ENCODE data around the gene ZNF670.
"Not testable (repeated sequence)": the region's sequence is repeated elsewhere in the genome, so short reads cannot be mapped to it uniquely, and the experiment has no call there.

The ZNF670 gene
- total RNA-seq: 1.2 to 6.5 (median 3.0) reads per million in 18 experiments

DNA sequence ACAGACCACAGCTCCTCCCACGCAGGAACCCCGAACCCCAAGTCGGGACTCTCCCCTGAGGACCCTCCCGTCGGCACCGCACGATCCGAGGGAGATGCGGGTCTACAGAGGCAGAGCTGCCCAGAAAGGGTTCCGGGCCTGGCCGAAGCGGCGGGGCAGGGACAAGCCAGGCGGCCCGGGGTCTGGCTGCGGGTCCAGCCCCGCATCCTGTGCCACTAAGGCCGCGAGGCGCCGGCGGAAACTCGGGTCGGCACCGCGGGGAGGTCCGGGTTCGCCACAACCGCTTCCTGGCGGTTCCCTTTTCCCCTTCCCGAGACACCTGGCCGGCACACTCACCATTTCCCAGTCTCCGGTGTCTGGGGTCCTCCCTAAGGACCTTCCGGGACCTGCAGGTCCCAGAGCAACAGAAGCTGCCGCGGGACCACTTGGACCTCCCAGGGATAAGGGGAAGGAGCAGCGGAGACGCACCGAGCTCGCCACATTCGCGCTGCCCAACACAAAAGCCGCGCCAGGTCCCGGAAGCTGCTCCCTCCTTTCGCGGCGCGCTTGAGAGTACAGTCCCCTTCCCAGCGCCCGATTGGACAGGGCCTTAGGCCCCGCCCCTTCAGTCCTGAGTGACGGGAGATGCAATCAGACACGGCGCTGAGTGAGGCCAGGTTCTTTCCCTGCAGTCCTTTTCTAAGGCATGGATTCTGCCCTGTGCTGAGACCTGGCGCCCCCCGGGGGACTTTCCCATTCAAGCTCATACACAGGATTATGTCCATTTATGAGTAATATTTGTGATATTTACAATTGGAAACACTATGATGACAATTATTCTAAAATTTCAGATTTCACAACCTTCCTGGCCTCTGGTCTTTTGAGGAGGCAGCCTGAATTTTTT lies at the start of gene ZNF670:
TSS of gene ZNF670 (minus strand) at position 554 of the 883 bp plus-strand sequence. CDS start at position 339, 215 bp downstream.
- DNase-seq: peak; percentile 92 to 93

DNA sequence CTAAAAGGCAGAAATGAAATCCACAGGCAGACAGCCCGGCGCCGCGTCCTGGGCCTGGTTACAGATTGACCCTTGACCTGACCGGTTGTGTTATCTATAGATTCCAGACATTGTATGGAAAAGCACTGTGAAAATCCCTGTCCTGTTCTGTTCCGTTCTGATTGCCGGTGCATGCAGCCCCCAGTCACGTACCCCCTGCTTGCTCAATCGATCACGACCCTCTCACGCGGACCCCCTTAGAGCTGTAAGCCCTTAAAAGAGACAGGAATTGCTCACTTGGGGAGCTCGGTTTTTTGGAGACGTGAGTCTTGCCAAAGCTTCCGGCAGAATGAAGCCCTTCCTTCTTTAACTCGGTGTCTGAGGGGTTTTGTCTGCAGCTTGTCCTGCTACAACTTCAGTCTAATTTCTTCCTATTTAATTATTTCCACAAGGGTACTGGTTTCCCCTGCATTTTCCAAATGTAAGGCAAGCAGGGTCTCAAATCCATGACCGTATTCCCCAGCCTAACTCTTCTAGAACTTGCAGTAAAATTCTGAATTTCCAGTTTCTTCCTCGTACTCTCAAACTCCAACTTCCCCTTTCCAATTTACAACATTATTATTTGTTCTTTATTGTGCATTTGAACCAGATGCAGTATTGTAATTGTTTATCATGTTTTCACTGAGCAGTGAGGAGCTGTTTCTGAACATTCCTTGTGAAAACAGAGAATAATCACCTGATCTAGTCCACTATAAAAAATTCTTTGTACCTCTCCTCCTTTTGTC lies 49.1 kb upstream of the ZNF670 start:
- DNase-seq: peak in 1 of 2 donors; percentile 13

DNA sequence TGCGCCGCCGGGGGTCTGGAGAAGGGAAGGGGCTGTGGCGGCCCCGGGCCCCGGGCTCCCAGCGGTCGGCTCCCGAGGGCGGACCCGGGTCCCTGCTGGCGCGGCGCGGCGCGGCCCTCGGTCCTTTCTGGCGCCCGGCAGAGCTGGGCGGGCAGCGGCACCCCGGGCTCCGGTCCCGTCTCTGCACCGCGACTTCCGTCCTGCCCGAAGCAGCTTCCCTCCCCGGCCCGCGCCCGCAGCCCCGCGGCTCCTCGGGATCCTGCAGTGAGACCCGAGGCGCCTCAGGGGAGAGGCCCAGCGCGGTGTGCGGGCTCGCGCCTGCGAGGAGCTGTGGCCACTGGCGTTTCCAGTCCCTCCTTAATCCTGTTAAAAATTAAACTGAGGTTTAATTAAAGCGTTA lies 48.0 kb upstream of the ZNF670 start:
- not testable (repeated sequence) for DNase-seq

DNA sequence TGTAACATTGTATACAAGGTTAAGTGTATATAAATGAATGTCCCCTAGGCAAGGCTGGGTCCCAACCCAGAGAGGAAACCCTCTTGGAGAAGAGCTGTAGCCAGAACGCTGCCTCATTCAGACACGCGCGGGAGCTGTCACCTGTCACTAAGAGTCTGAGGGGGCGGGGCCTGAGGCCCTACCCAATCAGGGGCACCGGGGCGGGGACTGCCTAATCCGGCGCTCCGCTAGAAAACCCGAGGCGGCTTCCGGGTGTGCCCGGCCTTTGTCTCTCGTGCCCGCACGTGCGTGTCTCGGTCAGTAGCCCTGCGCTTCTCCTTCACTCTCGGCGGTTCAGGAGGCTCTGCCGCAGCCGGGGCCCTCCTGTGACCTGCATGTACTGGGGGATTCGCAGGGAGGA lies 47.6 kb upstream of the ZNF670 start:
- not testable (repeated sequence) for DNase-seq

DNA sequence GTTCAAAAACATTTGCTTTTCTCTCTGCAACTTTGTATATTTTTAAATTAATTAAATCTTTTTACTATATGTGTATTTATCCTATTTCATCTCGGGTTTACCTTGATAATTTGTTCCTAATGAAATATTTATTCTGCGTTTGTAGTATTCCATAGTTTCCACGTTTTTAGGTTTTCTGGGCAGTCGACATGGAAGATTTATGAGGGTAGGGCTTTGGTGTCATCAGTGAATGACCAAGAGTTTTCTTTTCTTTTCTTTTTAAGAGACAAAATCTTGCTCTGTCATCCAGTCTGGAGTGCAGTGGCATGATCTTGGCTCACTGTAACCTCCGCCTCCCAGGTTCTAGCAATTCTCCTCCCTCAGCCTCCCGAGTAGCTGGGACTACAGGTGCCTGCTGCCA lies 42.8 kb upstream of the ZNF670 start:
- no peak for DNase-seq

DNA sequence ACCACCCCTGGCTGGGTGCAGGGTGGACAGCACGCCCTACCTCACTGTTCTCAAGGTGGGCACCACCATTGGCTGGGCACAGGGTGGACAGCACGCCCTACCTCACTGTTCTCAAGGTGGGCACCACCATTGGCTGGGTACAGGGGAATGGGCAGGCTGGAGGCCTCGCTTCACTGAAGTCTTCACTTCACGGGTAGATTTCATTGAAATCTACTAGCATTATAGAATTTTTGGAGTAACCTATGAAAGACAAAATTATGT lies 41.7 kb upstream of the ZNF670 start:
- not testable (repeated sequence) for DNase-seq

DNA sequence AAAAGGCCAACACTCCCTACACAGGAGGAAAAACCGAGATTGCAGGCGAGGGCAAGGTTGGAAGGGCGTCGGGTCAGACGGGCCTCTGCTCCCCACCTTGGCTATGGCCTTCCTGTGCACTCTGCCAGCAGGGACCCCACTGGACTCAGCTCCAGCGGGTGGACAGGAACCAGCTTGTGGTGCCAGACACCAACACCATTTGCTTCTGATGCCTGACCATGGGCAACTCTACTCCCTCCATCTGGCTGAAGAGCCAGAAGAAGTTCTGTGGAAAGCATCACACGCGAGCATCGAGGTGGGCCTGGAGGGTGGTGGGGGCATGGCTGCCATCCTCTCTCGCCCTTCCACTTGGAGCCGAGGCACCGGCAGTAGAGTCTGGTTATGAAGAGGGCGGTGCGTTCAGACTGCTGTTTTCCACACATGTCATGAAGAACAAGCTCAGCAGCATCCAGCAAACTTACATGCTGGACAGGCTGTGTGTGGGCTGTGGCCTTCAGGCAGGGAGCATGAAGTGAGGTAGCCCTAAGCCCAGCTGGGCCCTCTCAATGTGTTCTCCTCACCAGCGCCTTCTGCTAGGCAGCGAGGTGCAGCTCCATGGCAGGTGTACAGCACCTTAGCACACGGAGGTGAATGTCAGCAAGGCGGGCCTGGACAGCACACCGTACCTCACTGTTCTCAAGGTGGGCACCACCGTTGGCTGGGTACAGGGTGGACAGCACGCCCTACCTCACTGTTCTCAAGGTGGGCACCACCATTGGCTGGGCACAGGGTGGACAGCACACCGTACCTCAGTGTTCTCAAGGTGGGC lies 41.2 kb upstream of the ZNF670 start:
- no peak for DNase-seq

DNA sequence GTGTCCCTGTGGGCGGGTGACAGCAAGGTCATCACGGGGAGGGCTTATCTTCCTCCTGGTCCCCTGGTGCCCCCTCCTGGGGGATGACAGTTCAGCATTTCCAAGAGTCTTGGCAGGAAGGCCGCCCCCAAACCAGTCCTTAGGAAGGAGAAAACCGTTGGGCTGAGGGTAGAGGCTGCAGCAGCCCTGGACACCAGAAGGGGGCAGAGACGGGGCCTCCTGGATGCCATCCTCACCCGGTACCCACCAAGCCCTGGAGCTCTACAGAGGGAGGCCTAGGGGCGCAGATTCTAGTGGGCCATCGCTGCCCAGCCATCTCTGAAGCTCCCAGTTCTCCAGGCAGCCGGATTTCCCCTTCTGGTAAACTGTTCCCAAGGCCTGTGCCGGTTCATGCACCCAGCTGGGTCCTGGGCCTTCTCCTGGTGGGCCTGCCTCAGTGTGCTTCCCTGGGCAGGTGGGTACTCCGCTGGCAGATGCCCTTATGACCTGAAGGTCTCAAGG lies 40.4 kb upstream of the ZNF670 start:
- no peak for DNase-seq

DNA sequence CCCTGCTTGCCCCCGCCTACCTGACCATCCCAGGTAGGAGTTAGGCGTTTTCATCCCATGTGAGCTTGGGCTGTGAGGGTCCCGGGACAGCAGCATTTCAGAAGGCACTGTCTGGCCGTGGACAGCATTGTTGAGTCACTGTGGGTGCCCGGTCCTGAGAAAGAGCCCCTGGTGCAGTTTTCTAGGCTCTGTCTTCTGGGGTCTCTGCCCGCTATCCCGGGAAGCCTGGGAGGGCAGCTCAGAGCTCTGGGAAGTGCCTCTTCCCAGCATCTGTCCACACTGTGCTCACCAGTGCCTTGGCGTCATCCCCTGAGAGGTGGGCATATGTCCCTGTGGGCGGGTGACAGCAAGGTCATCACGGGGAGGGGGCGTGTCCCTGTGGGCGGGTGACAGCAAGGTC lies 36.9 kb upstream of the ZNF670 start:
- no peak for DNase-seq

DNA sequence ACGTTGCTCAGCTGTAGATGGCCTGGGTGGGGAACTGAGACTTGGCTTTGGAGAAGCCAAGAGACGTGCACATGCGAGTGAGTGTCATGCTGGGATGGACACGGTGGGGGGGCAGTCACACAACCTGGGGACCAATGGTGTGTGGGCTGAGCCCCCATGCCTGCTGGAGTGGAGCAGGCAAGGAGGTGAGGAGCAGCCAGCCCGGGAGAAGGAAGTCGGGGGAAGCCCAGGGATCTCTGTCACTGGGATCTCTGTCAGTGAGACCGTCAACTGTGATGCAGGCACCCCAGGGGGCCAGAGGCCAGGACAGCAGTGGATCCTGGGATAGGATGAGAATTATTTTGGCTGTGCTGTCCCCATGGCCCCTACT lies 36.5 kb upstream of the ZNF670 start:
- DNase-seq: no peak

DNA sequence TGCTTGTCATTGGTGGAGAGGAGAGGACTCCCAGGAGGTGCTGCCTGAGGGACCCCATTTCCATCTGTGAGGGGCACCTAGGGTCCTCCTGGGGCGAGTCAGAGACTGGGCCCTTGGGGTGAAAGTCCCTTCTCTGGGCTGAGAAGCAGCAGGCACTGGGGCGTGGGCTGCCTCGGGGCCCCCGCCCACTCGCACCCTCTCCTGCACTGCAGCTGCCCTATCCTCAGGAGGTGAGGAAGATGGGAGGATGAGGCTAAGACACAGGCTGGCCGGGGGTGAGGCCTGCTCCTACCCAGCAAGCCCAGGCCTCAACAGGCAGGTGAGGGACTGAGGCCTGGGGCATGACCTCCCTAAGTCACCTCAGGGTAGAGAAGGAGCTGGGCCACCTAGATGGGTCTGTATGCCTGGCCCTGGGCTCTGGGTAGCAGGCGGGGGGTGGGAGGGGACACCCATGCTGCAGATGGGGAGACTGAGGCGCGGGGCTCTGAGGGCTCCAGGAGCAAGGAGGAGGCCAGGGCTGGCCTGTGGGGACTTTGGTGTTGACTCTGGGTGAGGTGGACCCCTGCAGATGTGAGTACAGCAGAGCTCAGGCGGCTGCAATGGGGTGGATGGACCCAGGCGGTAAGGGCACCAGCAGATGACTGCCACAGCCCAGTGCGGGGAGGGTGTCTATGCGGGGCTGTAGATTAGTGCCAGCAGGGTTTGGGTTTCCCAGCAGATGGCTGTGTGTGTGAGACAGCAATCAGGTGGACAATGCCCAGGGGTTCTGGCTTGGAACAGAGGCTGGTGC lies 35.9 kb upstream of the ZNF670 start:
- no peak for DNase-seq

DNA sequence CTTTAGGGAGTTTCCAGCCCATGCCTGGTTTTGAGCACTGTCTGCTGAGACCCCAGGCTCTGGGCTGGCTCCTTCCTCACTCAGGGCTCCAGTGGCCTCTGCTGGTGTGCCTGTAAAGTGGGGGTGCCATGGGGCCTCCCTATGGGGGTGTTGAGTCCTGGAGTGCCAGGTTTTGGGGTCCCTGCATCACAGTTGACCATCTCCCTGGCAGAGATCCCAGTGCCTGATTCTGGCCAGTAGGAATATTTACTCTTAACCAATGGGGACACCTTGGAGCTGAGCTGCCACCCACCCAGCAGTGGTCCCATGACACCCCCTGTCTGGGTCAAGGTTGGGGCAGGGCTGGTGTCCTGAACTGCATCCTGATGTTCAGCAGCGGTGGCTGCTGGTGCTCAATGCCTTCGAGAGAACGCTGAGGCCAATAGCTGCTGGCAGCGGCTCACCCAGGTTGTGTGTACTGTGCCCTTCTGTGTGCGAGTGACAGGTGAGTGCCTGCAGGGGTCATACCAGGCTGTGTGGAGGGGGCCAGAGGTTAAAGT lies 35.2 kb upstream of the ZNF670 start:
- DNase-seq: no peak

DNA sequence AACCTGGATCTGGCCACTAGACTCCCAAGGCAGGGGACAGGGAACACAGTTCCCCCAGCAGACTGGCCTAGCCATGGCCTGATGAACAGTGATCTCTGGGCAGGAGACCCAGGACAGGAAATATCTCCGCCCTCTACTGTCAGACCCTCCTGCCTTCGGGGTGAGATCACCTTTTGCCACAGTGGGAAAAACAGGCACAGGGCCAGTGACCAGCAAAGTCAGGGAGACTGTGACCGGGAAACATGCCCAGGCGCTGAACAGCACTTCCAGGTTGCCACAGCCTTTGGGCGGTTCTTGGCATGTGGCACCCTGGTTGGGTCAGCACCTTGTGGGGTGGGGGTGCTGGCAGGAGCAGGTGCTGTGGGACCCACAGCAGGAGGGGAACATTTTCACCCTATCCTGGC lies 34.5 kb upstream of the ZNF670 start:
- no peak for DNase-seq

DNA sequence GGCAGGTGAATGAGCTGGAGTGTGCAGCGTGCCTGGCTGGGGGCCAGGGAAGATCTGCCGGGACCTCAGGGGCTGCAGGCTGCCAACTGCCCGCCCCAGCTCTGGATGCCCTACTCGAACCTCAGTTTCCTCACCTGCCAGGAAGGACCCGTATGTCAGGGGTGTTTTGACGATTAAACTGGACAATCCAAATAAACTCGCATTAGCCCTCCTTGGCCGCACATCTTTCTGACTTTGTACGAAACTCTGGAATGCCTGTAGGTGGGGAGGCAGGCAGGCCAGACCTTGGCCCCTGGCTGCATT lies 33.8 kb upstream of the ZNF670 start:
- no peak for DNase-seq

DNA sequence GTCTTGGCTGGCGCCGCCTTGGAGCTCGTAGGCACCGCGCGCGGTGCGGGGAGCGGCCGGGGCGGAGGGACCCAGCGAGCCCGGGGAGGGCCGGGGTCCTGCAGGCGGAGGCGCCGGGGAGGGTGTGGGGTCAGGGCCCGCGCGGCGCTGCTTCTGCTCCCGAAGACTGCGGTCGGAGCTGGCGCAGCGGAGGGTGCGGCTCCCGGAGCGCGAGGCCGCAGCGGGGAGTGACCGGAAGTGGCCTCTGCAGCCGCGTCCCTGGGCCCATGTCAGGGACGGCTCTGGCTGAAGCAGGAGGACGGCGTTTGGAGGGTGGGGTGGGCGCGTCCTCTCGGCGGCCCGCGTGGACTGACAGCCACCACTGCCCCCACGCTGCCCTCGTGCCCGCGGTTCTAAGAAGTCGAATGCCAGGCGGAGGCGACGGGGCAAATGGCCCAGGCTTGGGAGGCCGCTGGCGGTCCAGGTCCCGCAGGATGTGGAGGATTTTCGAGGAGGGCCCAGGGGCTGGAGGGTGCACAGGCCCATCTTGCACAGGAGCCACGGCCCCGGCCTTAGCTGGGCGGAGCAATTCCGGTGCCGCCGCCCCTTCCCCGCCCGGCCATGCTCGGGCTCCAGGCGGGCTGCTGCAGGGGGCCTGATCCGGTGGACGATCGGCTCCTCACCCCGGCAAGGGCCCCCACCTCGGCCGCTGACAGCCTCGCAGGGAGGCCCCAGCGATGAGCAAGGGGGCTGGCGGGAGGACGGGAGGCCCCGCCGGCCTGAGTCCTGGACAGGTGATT lies 33.3 kb upstream of the ZNF670 start:
- peak; percentile 55 to 60 for DNase-seq

DNA sequence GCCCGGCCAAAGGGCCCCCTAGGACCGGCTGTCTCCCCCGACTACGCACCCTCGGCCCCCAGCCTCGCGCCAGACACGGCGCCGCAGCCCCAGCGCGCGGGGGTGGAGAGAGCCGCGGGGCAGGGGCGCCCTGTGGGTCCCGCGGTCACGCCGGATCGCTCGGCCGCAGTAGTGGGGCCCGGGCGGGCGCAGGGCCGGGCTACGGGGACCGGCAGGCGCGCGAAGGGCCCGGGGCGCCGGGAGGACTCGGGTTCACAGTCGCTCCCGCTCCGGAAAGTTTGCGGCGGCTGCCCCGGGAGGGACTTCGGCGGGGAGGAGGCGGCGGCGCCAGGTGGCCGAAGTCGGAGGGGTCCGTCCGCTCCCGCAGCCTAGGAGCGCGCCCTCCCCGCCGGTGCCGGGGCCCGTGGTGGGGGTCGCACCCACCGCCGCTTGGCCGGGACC lies 32.7 kb upstream of the ZNF670 start:
- no peak for DNase-seq

DNA sequence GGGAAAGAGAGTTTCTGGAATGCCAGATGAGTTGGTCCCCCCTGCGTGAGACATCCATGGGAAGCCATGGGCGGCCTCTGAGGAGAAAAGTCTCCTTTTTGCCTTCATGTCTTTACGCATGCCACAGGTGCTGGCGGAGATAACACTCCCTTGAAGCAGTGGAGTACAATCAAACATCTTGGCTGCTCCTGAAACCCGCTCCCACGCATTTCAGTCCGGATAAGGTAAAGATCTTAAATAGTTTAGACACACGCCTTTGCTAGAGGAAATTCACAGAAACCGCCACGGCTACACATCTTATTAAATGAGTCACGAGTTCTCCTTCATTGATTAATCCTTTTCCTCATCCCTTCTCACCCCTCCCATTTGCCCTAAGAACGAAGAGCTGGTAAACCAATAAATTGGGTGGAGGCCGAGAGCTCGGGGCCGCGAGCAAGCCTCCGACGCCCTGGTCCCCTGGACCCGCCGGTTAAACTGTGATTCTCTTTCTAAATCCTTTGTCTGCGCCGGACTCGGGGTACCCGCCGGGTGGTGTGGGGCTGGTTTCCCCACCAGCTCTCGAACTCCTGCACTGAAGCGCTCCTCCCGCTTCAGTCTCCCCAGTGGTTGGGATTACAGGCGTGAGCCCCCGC lies 32.1 kb upstream of the ZNF670 start:
- DNase-seq: peak in 1 of 2 donors; percentile 1

DNA sequence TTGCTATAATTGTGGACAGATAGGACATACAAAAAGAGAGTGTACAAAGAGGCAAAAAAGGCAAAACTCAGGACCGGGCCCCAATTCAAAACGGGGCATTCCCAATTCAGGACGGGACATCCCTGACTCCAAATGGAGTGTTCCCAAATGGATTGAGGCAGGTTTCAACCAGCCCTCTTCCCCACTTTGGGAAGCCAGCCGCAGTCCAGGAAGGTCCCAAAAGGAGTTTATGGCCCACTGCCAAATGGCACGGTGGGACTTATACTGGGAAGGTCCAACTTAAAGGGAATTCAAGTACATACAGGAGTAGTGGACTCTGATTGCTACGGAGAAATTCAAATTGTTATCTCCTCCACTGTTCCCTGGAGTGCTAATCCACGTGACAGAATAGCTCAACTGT lies 29.1 kb upstream of the ZNF670 start:
- DNase-seq: no peak

DNA sequence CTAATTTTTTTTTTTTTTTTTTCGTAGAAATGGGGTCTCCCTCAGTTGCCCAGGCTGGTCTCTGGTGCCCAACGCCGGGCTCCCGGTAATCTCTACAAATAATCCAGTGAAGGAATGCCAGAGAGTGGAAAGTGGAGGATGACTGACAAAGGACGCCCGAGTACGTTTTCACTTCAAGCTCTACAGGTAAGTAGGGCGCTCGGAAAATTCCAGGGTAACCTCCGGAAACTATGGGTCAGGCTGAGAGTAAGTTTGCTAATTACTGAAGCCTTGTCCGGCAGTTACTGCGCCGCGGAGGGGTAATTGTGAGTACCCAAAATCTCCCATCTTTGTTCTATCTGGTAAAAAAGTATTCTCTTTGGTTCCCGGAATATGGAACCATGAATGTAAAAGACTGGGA lies 27.4 kb upstream of the ZNF670 start:
- no peak for DNase-seq

DNA sequence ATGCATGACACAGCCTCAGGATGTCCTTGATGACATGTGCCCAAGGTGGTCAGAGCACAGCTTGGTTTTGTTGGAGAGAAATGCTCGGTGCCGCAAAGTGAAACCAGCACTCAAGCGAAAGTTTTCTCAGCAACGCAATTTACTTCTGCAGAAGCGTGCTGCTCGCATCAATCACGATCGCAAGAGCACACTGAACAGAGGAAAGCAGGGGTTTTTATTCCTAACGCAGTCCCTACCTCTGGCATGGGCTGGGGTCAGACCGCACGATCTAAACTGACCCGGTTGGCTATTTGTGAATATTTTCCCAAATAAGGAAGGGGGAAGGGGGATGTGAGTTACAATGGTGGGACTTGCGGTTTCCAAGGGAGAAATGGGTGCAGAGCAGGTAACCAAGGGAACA lies 26.4 kb upstream of the ZNF670 start:
- DNase-seq: no peak
